Measurements from ENCODE around the gene FAM236A. TPM values are rescaled to one million over a fixed set of nuclear protein-coding genes. Genes with fewer than 3 reads are reported as not detected.
"Not testable (repeated sequence)": the region's sequence is repeated elsewhere in the genome, so short reads cannot be mapped to it uniquely, and the experiment has no call there.

Gene FAM236A
- not detected for total RNA-seq

DNA sequence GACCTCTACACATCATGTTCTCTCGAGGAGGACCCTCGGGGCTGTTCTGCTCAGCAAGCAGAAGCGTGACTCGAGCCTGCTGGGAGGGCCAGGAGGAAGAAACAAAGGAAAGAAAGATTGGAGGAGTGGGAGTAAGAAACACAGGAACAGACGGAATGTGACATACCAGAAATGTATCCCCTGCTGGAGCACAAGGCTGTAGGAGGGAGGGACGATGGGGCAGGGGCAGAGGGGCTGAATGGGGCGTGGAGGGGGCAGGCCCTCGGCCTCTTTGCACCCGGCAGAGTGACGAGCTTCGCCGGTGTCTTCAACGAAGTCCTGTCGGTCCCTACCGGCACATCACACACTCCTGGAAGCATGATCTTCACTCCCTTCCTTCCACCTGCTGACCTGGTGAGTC lies at the start of gene FAM236A:
Gene FAM236A, plus strand, starts transcription at position 301 of the 400 bp plus-strand sequence. Its CDS starts 57 bp downstream, at position 358.
- TF ChIP-seq CTCF (IDR thresholded peaks at IDR 0.05; ENCODE audit: low read depth), result not testable (repeated sequence)

DNA sequence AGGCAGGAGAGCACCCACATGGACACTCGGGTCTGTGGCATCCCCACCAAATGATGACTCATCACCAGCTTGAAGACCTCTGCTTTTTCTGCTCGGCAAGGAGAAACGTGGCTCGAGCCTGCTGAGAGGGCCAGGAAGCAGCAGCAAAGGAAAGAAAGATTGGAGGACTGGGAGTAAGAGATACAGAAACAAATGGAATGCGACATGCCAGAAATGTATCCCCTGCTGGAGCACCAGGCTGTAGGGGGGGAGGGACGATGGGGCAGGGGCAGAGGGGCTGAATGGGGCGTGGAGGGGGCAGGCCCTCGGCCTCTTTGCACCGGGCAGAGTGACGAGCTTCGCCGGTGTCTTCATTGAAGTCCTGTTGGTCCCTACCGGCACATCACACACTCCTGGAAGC lies 25.7 kb upstream of the FAM236A start, which contains the start of gene FAM236C:
Gene FAM236C, plus strand, starts transcription at position 301 of the 400 bp plus-strand sequence. CDS start 100 bp downstream, outside the sequence.
- TF ChIP-seq CTCF (IDR thresholded peaks at IDR 0.05; ENCODE audit: low read depth), result not testable (repeated sequence)

GRCh38 chrX:72943819-72944169 lies 5.8 kb downstream of the FAM236A start, which contains the start of gene DMRTC1:
TSS of gene DMRTC1 (minus strand) at chrX:72943837. CDS start at chrX:72875694, 68,143 bp downstream.
- TF ChIP-seq CTCF (IDR thresholded peaks at IDR 0.05; ENCODE audit: low read depth), result not testable (repeated sequence)

Other genes starting within 250 kb of the FAM236A start
- gene PHKA1, start 223.9 kb upstream of the FAM236A start, total RNA-seq, result 1 to 10 TPM; 3.3 to 6.5 (median 4.4) TPM
- not detected for gene DMRTC1B, start 161.3 kb upstream of the FAM236A start, total RNA-seq
- gene FAM236B, start 155.5 kb upstream of the FAM236A start, total RNA-seq, result not detected
- not detected for gene FAM236D, start 130.0 kb upstream of the FAM236A start, total RNA-seq
- not detected for gene FAM236C, start 25.6 kb upstream of the FAM236A start, total RNA-seq
- gene DMRTC1, start 5.6 kb downstream of the FAM236A start, total RNA-seq, result not detected
- not detected for gene PABPC1L2B, start 64.7 kb downstream of the FAM236A start, total RNA-seq
- gene PABPC1L2A, start 141.3 kb downstream of the FAM236A start, total RNA-seq, result not detected